Caco-2 (cell line): Measurements from ENCODE around the gene CNOT2. TPM values are rescaled to one million over a fixed set of nuclear protein-coding genes. Genes with fewer than 3 reads are reported as not detected.

ENCODE experiments used
- BruUV-seq: library from RNA; stranded (reverse); fragments of 400-500 nt; replicated peaks from 2 replicates; lab custom pipeline; 2021; lab: Mats Ljungman, UMichigan
- CTCF ChIA-PET: fragments of 300-600 bp; sonication (Branson Sonifier 250); formaldehyde crosslinking; loops from one replicate; lab custom pipeline; 2022; ENCODE audit warnings: antibody characterized with exemption; lab: Charles Lee
- POLR2A ChIA-PET: fragments of 300-600 bp; sonication (Branson Sonifier 250); formaldehyde crosslinking; loops from one replicate; lab custom pipeline; 2022; ENCODE audit warnings: antibody characterized with exemption; lab: Charles Lee
- DNase-seq, 2 experiments: peaks; one replicate each; pipeline versions ENCODE4 v3.0.0 to v3.0.0-alpha.2; 2020 to 2022
- H3K27me3 ChIP-seq: replicated peaks from 2 replicates; pipeline ENCODE4 v1.6.0; 2011; ENCODE audit warnings: low read length; ENCODE audit not compliant: control insufficient read depth, insufficient read depth
- H3K36me3 ChIP-seq: 2 replicates; pipeline ENCODE4 v1.5.1; 2011; ENCODE audit warnings: low read length; ENCODE audit not compliant: control insufficient read depth, insufficient read depth
- H3K4me1 ChIP-seq: fragments of 250-450 bp; sonication (Bioruptor Pico); 2 replicates; pipeline ENCODE4 v1.5.1; 2020; ENCODE audit warnings: mild to moderate bottlenecking
- H3K4me3 ChIP-seq: 2 replicates; pipeline ENCODE4 v1.5.1; 2011; ENCODE audit warnings: low read depth, mild to moderate bottlenecking, control low read depth, low read length
- H3K9me3 ChIP-seq: fragments of 250-450 bp; sonication (Bioruptor Pico); 2 replicates; pipeline ENCODE4 v1.5.1; 2020; ENCODE audit warnings: mild to moderate bottlenecking, moderate library complexity
- H3K27ac Mint-ChIP-seq: one replicate; pipeline ENCODE4 v1.8.0; 2022; ENCODE audit warnings: mixed read lengths; ENCODE audit not compliant: unreplicated experiment
- H3K27me3 Mint-ChIP-seq: one replicate; pipeline ENCODE4 v1.8.0; 2022; ENCODE audit warnings: mixed read lengths; ENCODE audit not compliant: insufficient read depth, unreplicated experiment
- H3K36me3 Mint-ChIP-seq: one replicate; pipeline ENCODE4 v1.8.0; 2022; ENCODE audit warnings: mild to moderate bottlenecking, mixed read lengths; ENCODE audit not compliant: insufficient read depth, unreplicated experiment
- H3K4me1 Mint-ChIP-seq: one replicate; pipeline ENCODE4 v1.8.0; 2022; ENCODE audit warnings: low read depth, mixed read lengths; ENCODE audit not compliant: unreplicated experiment
- H3K4me3 Mint-ChIP-seq: one replicate; pipeline ENCODE4 v1.8.0; 2022; ENCODE audit warnings: mild to moderate bottlenecking, moderate library complexity, mixed read lengths; ENCODE audit not compliant: unreplicated experiment
- H3K9me3 Mint-ChIP-seq: one replicate; pipeline ENCODE4 v1.8.0; 2022; ENCODE audit warnings: mixed read lengths; ENCODE audit not compliant: unreplicated experiment
- CTCF ChIP-seq, 2 experiments: fragments of 200-600 bp in 1 of 2; IDR thresholded peaks; 1 replicate in 1 of 2; 2 replicates in 1 of 2; pipeline versions ENCODE4 v1.5.1 to v1.8.0; 2011 to 2022; ENCODE audit warnings: antibody characterized with exemption in 1 of 2, control low read depth in 1 of 2, inconsistent platforms in 1 of 2, low read depth in 1 of 2, low read length in 1 of 2, mild to moderate bottlenecking in 1 of 2, moderate library complexity in 1 of 2; ENCODE audit not compliant: insufficient read depth in 1 of 2, severe bottlenecking in 1 of 2, unreplicated experiment in 1 of 2
- intact Hi-C: fragments of 100-400 bp; cut with micrococcal nuclease; formaldehyde crosslinking; loops from one replicate; pipeline ENCODE4 v1.10.0; 2022; ENCODE audit not compliant: unreplicated experiment
- total RNA-seq: library from RNA; stranded (reverse); gene quantifications from 2 replicates; pipeline ENCODE4 v1.2.3, GENCODE V29; 2022

The CNOT2 gene
- total RNA-seq, 1 experiment from 2014 or later: 83.5 TPM

GRCh38 chr12:70249903-70250302, 6.7 kb downstream of the CNOT2 start:
- no peak overlapping the region for H3K4me3 Mint-ChIP-seq
- ChIA-PET POLR2A (no interaction called here), CTCF (no interaction called here)
- H3K4me1 Mint-ChIP-seq: peaks cover 24% of the 10 kb centered on the region
- no peak overlapping the region for H3K4me3 ChIP-seq
- H3K27me3 ChIP-seq: no peaks in the 10 kb centered on the region
- H3K9me3 Mint-ChIP-seq: no peaks in the 10 kb centered on the region
- no peak for DNase-seq
- H3K9me3 ChIP-seq: no peaks in the 10 kb centered on the region
- H3K4me1 ChIP-seq: peaks cover 11% of the 10 kb centered on the region
- no TSS peak for BruUV-seq
- H3K27ac Mint-ChIP-seq: no peak overlapping the region
- H3K36me3 Mint-ChIP-seq: peaks cover 25% of the 10 kb centered on the region
- H3K27me3 Mint-ChIP-seq: no peaks in the 10 kb centered on the region
- no peaks in the 10 kb centered on the region for H3K36me3 ChIP-seq
- intact Hi-C loops: loop anchor here (10.0 kb wide), 1 partner anchor 345 kb away; no protein-coding TSS in a partner anchor
- no peak for TF ChIP-seq CTCF (IDR thresholded peaks at IDR 0.05; ENCODE audit: insufficient read depth in 1 of 2, low read depth in 1 of 2, low read length in 1 of 2, severe bottlenecking in 1 of 2, unreplicated experiment in 1 of 2)

GRCh38 chr12:70251226-70251625, 8.0 kb downstream of the CNOT2 start:
- no peaks in the 10 kb centered on the region for H3K36me3 ChIP-seq
- CTCF ChIA-PET: interaction anchor here (0.6 kb wide), 1 partner anchor 14 kb away, joined by 3 read pairs; no protein-coding TSS in a partner anchor
- no peaks in the 10 kb centered on the region for H3K27me3 ChIP-seq
- POLR2A ChIA-PET: no interaction called here
- intact Hi-C loops: no loop called here
- 0 out of 2 replicates have a peak, but pooled peaks cover 4% of the 10 kb centered on the region for H3K4me1 ChIP-seq
- BruUV-seq: no TSS peak
- Mint-ChIP-seq H3K27me3 (no peaks in the 10 kb centered on the region), H3K27ac (no peak overlapping the region), H3K4me3 (no peak overlapping the region), H3K4me1 (peaks cover 23% of the 10 kb centered on the region), H3K9me3 (no peaks in the 10 kb centered on the region), H3K36me3 (peaks cover 24% of the 10 kb centered on the region)
- no peak overlapping the region for H3K4me3 ChIP-seq
- H3K9me3 ChIP-seq: no peaks in the 10 kb centered on the region
- TF ChIP-seq CTCF (IDR thresholded peaks at IDR 0.05; ENCODE audit: insufficient read depth in 1 of 2, low read depth in 1 of 2, low read length in 1 of 2, severe bottlenecking in 1 of 2, unreplicated experiment in 1 of 2): no peak
- DNase-seq: no peak

GRCh38 chr12:70251661-70252060, 8.4 kb downstream of the CNOT2 start:
- H3K27me3 ChIP-seq: no peaks in the 10 kb centered on the region
- no peak overlapping the region for H3K4me3 Mint-ChIP-seq
- H3K36me3 ChIP-seq: no peaks in the 10 kb centered on the region
- ChIA-PET POLR2A (no interaction called here), CTCF (no interaction called here)
- H3K4me1 Mint-ChIP-seq: peaks cover 23% of the 10 kb centered on the region
- BruUV-seq: no TSS peak
- no peaks in the 10 kb centered on the region for H3K9me3 Mint-ChIP-seq
- 0 out of 2 replicates have a peak, but pooled peaks cover 4% of the 10 kb centered on the region for H3K4me1 ChIP-seq
- peaks cover 20% of the 10 kb centered on the region for H3K36me3 Mint-ChIP-seq
- no peak overlapping the region for H3K27ac Mint-ChIP-seq
- DNase-seq: no peak
- no peak overlapping the region for H3K4me3 ChIP-seq
- no peaks in the 10 kb centered on the region for H3K9me3 ChIP-seq
- intact Hi-C loops: no loop called here
- no peak for TF ChIP-seq CTCF (IDR thresholded peaks at IDR 0.05; ENCODE audit: insufficient read depth in 1 of 2, low read depth in 1 of 2, low read length in 1 of 2, severe bottlenecking in 1 of 2, unreplicated experiment in 1 of 2)
- no peaks in the 10 kb centered on the region for H3K27me3 Mint-ChIP-seq
